ENCODE data around the gene B4GALNT1.
"Not testable (repeated sequence)": the region's sequence is repeated elsewhere in the genome, so short reads cannot be mapped to it uniquely, and the experiment has no call there.

B4GALNT1 gene

GRCh38 chr12:57632958-57633840 lies at the start of gene B4GALNT1:
Gene B4GALNT1, minus strand, starts transcription at chr12:57633201. Its CDS starts 1,069 bp downstream, at chr12:57632132.
- H3K79me2 ChIP-seq: no peaks in the 10 kb centered on the region
- H3K27ac ChIP-seq: no peak within 1 kb of the TSS
- H3K27me3 ChIP-seq (ENCODE audit: control insufficient read depth, insufficient read depth, low read length): peaks cover 8% of the 10 kb centered on the region
- H3K9me3 ChIP-seq (ENCODE audit: control insufficient read depth, low read length): no peaks in the 10 kb centered on the region
- H3K36me3 ChIP-seq (ENCODE audit: control insufficient read depth, insufficient read depth, low read length): no peaks in the 10 kb centered on the region
- H3K4me2 ChIP-seq (ENCODE audit: low read length): peak within 1 kb of the TSS; percentile 93
- H3K4me3 ChIP-seq (ENCODE audit: low read depth, low read length): peak within 1 kb of the TSS; percentile 47
- TF ChIP-seq, protein P1, sequence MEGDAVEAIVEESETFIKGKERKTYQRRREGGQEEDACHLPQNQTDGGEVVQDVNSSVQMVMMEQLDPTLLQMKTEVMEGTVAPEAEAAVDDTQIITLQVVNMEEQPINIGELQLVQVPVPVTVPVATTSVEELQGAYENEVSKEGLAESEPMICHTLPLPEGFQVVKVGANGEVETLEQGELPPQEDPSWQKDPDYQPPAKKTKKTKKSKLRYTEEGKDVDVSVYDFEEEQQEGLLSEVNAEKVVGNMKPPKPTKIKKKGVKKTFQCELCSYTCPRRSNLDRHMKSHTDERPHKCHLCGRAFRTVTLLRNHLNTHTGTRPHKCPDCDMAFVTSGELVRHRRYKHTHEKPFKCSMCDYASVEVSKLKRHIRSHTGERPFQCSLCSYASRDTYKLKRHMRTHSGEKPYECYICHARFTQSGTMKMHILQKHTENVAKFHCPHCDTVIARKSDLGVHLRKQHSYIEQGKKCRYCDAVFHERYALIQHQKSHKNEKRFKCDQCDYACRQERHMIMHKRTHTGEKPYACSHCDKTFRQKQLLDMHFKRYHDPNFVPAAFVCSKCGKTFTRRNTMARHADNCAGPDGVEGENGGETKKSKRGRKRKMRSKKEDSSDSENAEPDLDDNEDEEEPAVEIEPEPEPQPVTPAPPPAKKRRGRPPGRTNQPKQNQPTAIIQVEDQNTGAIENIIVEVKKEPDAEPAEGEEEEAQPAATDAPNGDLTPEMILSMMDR (IDR thresholded peaks at IDR 0.05): peak; percentile 91
- peak within 1 kb of the TSS; percentile 68 for H2AFZ ChIP-seq
- no peaks in the 10 kb centered on the region for H3K4me1 ChIP-seq
- H3K9ac ChIP-seq: no peak within 1 kb of the TSS

DNA sequence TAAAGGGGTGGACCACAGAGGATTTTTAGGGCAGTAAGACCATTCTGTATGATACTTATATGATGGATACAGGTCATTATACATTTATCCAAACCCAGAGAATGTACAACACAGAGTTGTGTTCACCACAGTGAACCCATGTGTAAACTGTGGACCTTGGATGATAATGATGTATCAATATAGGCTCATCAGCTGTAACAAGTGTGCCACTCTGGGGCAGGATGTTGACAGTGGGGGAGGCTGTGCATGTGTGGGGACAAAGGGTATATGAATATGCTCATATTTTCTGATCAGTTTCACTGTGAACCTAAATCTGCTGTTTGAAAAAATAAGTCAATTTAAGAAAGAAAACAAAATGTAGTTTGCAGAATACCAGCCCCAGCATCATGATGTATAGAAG lies 46.7 kb upstream of the B4GALNT1 start:
- H3K9ac ChIP-seq: no peak overlapping the region
- H3K4me3 ChIP-seq (ENCODE audit: low read depth, low read length): no peak overlapping the region
- no peaks in the 10 kb centered on the region for H3K4me1 ChIP-seq
- no peaks in the 10 kb centered on the region for H3K36me3 ChIP-seq (ENCODE audit: control insufficient read depth, insufficient read depth, low read length)
- no peak overlapping the region for H3K27ac ChIP-seq
- H3K27me3 ChIP-seq (ENCODE audit: control insufficient read depth, insufficient read depth, low read length): no peaks in the 10 kb centered on the region
- no peaks in the 10 kb centered on the region for H3K9me3 ChIP-seq (ENCODE audit: control insufficient read depth, low read length)
- TF ChIP-seq, protein P1 (IDR thresholded peaks at IDR 0.05): no peak
- no peak overlapping the region for H3K4me2 ChIP-seq (ENCODE audit: low read length)
- H3K79me2 ChIP-seq: no peaks in the 10 kb centered on the region
- no peak overlapping the region for H2AFZ ChIP-seq

GRCh38 chr12:57677947-57678346 lies 44.9 kb upstream of the B4GALNT1 start:
- H3K4me2 ChIP-seq (ENCODE audit: low read length); H3K4me1 ChIP-seq; H3K36me3 ChIP-seq (ENCODE audit: control insufficient read depth, insufficient read depth, low read length); H3K4me3 ChIP-seq (ENCODE audit: low read depth, low read length); H3K9ac ChIP-seq; H3K27me3 ChIP-seq (ENCODE audit: control insufficient read depth, insufficient read depth, low read length); H3K79me2 ChIP-seq; H2AFZ ChIP-seq; H3K9me3 ChIP-seq (ENCODE audit: control insufficient read depth, low read length); H3K27ac ChIP-seq: not testable (repeated sequence)

- Histone ChIP-seq H2AFZ (no peak overlapping the region), H3K4me1 (no peaks in the 10 kb centered on the region), H3K79me2 (no peaks in the 10 kb centered on the region), H3K4me3 (ENCODE audit: low read depth, low read length) (no peak overlapping the region), H3K27me3 (ENCODE audit: control insufficient read depth, insufficient read depth, low read length) (no peaks in the 10 kb centered on the region), H3K36me3 (ENCODE audit: control insufficient read depth, insufficient read depth, low read length) (no peaks in the 10 kb centered on the region), H3K9ac (no peak overlapping the region), H3K27ac (no peak overlapping the region), H3K9me3 (ENCODE audit: control insufficient read depth, low read length) (no peaks in the 10 kb centered on the region), H3K4me2 (ENCODE audit: low read length) (no peak overlapping the region)
- TF ChIP-seq, protein P1 (IDR thresholded peaks at IDR 0.05): no peak
Observed at GRCh38 chr12:57674691-57675090, 41.7 kb upstream of the B4GALNT1 start.

DNA sequence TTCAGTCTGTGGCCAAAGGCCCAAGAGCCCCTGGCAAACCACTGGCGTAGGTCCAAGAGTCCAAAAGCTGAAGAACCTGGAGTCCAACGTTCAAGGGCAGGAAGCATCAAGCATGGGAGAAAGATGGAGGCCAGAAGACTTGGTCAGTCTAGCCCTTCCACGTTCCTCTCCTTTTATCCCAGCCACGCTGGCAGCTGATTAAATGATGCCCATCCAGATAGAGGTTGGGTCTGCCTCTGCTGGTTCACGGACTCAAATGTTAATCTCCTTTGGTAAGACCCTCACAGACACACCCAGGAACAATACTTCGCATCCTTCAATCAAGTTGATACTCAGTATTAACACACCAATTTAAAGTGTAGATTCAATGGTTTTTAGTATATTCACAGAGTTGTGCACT lies 39.8 kb upstream of the B4GALNT1 start:
- Histone ChIP-seq H3K79me2 (no peaks in the 10 kb centered on the region), H3K4me1 (no peaks in the 10 kb centered on the region), H3K27ac (no peak overlapping the region), H3K9ac (no peak overlapping the region), H3K36me3 (ENCODE audit: control insufficient read depth, insufficient read depth, low read length) (no peaks in the 10 kb centered on the region), H2AFZ (no peak overlapping the region), H3K9me3 (ENCODE audit: control insufficient read depth, low read length) (no peaks in the 10 kb centered on the region), H3K4me3 (ENCODE audit: low read depth, low read length) (no peak overlapping the region), H3K27me3 (ENCODE audit: control insufficient read depth, insufficient read depth, low read length) (no peaks in the 10 kb centered on the region), H3K4me2 (ENCODE audit: low read length) (no peak overlapping the region)
- TF ChIP-seq, protein P1 (IDR thresholded peaks at IDR 0.05): no peak

GRCh38 chr12:57671811-57672210 lies 38.8 kb upstream of the B4GALNT1 start:
- not testable (repeated sequence) for H3K27me3 ChIP-seq (ENCODE audit: control insufficient read depth, insufficient read depth, low read length); H3K4me3 ChIP-seq (ENCODE audit: low read depth, low read length); H3K9ac ChIP-seq; H3K27ac ChIP-seq; H3K79me2 ChIP-seq; H3K4me2 ChIP-seq (ENCODE audit: low read length); H3K4me1 ChIP-seq; H3K36me3 ChIP-seq (ENCODE audit: control insufficient read depth, insufficient read depth, low read length); H2AFZ ChIP-seq; H3K9me3 ChIP-seq (ENCODE audit: control insufficient read depth, low read length)

GRCh38 chr12:57669691-57670090 lies 36.7 kb upstream of the B4GALNT1 start:
- H3K27me3 ChIP-seq (ENCODE audit: control insufficient read depth, insufficient read depth, low read length); H3K9ac ChIP-seq; H3K79me2 ChIP-seq; H3K4me1 ChIP-seq; H2AFZ ChIP-seq; H3K36me3 ChIP-seq (ENCODE audit: control insufficient read depth, insufficient read depth, low read length); H3K27ac ChIP-seq; H3K4me2 ChIP-seq (ENCODE audit: low read length); H3K4me3 ChIP-seq (ENCODE audit: low read depth, low read length); H3K9me3 ChIP-seq (ENCODE audit: control insufficient read depth, low read length): not testable (repeated sequence)
